NT2/D1 (cell line): Measurements from ENCODE around the gene SIKE1.

Experiments
- DNase-seq: peaks from one replicate; pipeline ENCODE4 v3.0.0-alpha.2; 2011; ENCODE audit warnings: low read depth, low spot score
- H3K27me3 ChIP-seq: 2 replicates; pipeline ENCODE4 v1.6.0; 2011; ENCODE audit warnings: mild to moderate bottlenecking; ENCODE audit not compliant: insufficient read length, insufficient read depth
- H3K36me3 ChIP-seq: 2 replicates; pipeline ENCODE4 v1.6.1; 2011; ENCODE audit warnings: mild to moderate bottlenecking, low read length, mixed read lengths; ENCODE audit not compliant: insufficient read depth, insufficient read length
- H3K4me1 ChIP-seq: 2 replicates; pipeline ENCODE4 v1.5.1; 2011; ENCODE audit not compliant: insufficient read depth, insufficient read length
- H3K4me3 ChIP-seq: 2 replicates; pipeline ENCODE4 v1.5.1; 2011; ENCODE audit warnings: low read depth; ENCODE audit not compliant: insufficient read length
- H3K9ac ChIP-seq: 2 replicates; pipeline ENCODE4 v1.6.0; 2011; ENCODE audit warnings: low read depth; ENCODE audit not compliant: insufficient read length
- H3K9me3 ChIP-seq: 2 replicates; pipeline ENCODE4 v1.5.1; 2011; ENCODE audit warnings: mild to moderate bottlenecking, low read length; ENCODE audit not compliant: insufficient read depth
- SUZ12 ChIP-seq: IDR thresholded peaks from 2 replicates; pipeline ENCODE4 v1.6.1; 2011; ENCODE audit not compliant: insufficient read length, insufficient read depth; ENCODE audit errors: extremely low read depth
- YY1 ChIP-seq: IDR thresholded peaks from 2 replicates; pipeline ENCODE4 v1.6.1; 2011; ENCODE audit not compliant: insufficient read length, insufficient read depth
- ZNF274 ChIP-seq: IDR thresholded peaks from 2 replicates; pipeline ENCODE4 v1.6.1; 2011; ENCODE audit warnings: mild to moderate bottlenecking, low read depth, low read length

Gene SIKE1

DNA sequence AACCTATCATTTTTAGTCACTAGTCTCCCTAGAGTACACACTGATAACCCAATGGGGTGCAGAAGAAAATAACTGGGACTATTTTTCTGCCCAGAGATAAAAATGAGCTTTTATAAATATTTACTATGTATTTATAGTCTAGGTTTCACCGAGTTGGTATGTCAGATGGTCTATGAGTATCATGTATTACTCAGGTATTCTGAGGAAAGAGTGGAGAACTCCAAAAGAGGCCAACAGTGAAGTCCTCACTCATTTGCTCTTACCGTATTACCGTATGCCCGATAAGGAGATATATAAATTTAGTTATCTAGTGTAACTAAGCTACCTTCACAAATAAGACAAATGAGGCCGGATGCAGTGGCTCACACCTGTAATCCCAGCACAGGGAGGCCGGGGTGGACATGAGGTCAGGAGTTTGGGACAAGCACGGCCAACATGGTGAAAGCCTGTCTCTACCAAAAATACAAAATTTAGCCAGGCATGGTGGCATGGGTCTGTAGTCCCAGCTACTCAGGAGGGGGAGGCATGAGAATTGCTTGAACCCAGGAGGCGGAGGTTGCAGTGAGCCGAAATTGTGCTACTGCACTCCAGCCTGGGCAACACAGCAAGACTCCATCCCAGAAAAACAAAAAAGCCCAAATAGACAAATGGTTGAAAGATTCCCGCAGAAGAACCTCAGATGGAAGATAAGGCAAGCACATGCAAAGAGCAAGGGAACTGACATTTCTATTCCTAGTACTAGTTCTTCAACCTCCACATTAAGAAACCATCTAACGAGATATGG lies 38.3 kb downstream of the SIKE1 start:
- no peak for TF ChIP-seq YY1
- no peak for TF ChIP-seq ZNF274
- no peak for TF ChIP-seq SUZ12
- no peak for DNase-seq
- Histone ChIP-seq H3K4me1 (no peaks in the 10 kb centered on the region), H3K9me3 (no peaks in the 10 kb centered on the region), H3K27me3 (no peaks in the 10 kb centered on the region), H3K4me3 (no peak overlapping the region), H3K9ac (no peak overlapping the region), H3K36me3 (peaks cover 94% of the 10 kb centered on the region)

DNA sequence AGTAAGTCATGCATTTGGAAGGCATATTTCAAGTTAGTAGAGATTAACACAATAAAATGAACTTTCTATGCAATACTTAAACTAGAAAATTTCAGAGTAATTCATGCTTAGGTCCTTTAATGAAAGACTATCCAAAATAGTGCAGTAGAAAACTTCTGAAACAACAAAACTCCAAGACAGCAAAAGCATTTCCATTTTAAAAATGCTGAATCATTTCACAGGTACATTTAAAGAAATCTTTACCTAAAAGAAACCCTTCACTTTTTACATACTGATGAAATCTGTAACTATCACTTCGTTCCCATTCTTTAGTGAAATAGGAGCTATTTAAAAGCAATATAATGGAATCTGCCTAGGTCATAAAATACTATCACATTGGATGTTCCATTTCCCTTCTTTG lies 40.2 kb downstream of the SIKE1 start:
- H3K4me1 ChIP-seq = no peaks in the 10 kb centered on the region
- no peaks in the 10 kb centered on the region for H3K27me3 ChIP-seq
- no peak overlapping the region for H3K4me3 ChIP-seq
- no peak overlapping the region for H3K9ac ChIP-seq
- H3K9me3 ChIP-seq = no peaks in the 10 kb centered on the region
- no peak for TF ChIP-seq SUZ12
- no peak for TF ChIP-seq ZNF274
- TF ChIP-seq YY1 = no peak
- DNase-seq = no peak
- H3K36me3 ChIP-seq = peaks cover 95% of the 10 kb centered on the region

DNA sequence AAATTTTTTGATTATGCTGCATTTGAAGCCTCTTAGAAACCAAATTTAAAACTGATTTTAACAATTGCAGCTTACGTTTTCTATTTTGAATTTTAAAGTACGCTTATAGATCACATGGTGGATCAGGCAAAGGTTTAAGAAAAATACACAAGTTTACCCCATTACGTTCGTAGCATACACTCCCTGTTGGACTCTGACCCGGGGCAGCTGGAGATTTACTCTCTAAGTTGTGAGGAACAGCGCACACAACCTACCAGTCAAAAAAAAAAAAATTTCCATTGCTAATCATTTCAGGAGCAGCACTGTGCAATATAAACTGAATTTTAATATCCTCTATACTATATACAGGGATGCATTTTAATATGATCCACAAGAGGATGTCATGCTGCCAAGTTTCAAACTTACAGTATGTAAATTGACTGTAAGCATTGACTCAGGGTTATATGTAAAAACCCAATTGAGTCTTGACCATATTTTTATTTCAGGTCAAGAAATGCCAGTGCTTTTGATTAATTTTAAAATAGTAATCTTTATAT lies 43.1 kb downstream of the SIKE1 start:
- H3K36me3 ChIP-seq = peaks cover 95% of the 10 kb centered on the region
- DNase-seq = no peak

DNA sequence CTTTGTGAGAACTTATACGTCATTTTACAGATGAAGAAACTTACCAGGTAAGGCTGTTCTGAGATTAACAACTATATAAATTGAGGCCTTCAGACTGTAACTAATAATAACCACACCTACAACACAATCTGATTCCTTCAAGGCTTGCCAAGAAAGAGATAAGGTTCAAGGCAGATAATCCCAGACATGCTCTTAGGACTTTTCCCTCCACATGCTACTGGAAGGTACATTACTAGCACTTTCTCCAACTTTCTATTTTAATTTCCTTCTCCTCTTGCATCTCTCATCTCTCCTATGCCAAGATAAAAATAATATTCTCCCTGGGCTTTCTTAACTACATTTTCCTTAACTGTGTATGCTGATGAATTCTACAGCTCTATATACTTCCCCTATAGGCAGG lies 45.0 kb downstream of the SIKE1 start:
- no peak for DNase-seq
- Histone ChIP-seq H3K9me3 (no peaks in the 10 kb centered on the region), H3K27me3 (no peaks in the 10 kb centered on the region), H3K4me3 (no peak overlapping the region), H3K9ac (no peak overlapping the region), H3K4me1 (no peaks in the 10 kb centered on the region), H3K36me3 (peaks cover 95% of the 10 kb centered on the region)
- no peak for TF ChIP-seq SUZ12
- no peak for TF ChIP-seq YY1
- no peak for TF ChIP-seq ZNF274

More for the DNA sequence above, 43.1 kb downstream of the SIKE1 start:
- TF ChIP-seq ZNF274 (no peak), YY1 (no peak), SUZ12 (no peak)
- Histone ChIP-seq H3K9ac (no peak overlapping the region), H3K4me3 (no peak overlapping the region), H3K9me3 (no peaks in the 10 kb centered on the region), H3K27me3 (no peaks in the 10 kb centered on the region), H3K4me1 (no peaks in the 10 kb centered on the region)

DNA sequence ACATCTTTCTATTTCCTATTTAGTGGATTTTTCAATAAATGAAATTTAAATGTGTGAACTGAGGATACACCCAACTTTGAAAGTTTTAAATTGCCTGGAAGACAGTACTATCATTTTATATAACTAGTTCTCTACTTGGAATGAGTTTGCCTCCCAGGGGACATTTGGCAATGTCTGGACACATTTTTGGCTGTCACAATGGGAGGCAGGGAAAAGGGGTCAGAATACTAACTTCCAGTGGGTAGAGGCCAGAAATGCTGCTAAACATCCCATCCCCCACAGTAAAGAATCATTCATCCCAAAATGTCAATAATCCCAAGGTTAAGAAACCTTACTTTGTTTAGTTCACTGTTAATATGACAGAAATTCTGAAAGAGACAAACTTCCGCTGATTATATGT lies 50.7 kb downstream of the SIKE1 start:
- Histone ChIP-seq H3K4me3 (no peak overlapping the region), H3K9me3 (no peaks in the 10 kb centered on the region), H3K27me3 (no peaks in the 10 kb centered on the region), H3K9ac (no peak overlapping the region), H3K36me3 (peaks cover 100% of the 10 kb centered on the region), H3K4me1 (no peaks in the 10 kb centered on the region)
- no peak for DNase-seq
- TF ChIP-seq YY1 (no peak), SUZ12 (no peak)

DNA sequence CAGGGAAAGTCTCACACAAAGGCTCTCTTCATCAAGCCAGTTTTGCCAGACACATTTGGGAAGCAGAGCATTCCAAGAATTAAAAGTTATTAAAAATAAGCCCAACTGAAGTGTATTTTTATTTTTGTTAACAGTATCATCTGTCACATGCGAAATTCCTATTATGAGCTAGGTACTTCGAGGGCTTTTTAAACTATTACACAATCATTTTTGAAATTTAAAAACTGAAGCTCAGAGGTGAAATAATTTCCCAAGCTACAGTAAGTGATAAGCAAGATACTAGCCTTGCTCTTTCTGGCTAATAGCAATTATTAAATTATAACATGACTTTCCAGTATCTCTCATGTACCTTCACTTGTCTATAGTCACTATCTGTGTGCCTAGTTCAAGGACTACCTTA lies 51.9 kb downstream of the SIKE1 start:
- Histone ChIP-seq H3K4me3 (no peak overlapping the region), H3K9me3 (no peaks in the 10 kb centered on the region), H3K4me1 (no peaks in the 10 kb centered on the region), H3K27me3 (no peaks in the 10 kb centered on the region), H3K36me3 (peaks cover 100% of the 10 kb centered on the region), H3K9ac (no peak overlapping the region)
- TF ChIP-seq SUZ12 = no peak
- TF ChIP-seq ZNF274 = no peak
- DNase-seq = no peak

DNA sequence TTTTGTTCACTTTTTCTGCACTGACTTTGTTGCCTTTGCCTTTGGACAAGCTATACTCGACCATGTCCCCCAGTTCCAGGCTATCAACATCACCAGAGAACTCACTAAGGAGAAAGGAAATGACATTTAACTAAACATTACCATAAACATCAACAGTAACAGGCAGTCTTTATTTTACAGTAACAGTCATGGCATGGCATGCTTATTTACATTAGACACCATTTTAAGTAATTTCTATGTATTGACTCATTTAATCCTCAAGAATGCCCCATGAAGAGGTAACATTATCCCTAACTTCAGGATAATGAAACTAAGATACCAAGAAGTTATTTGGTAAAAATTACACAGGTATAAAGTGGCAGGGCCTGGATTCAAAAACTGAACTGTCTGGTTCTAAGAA lies 55.3 kb downstream of the SIKE1 start:
- no peaks in the 10 kb centered on the region for H3K27me3 ChIP-seq
- no peaks in the 10 kb centered on the region for H3K4me1 ChIP-seq
- DNase-seq = no peak
- no peak overlapping the region for H3K9ac ChIP-seq
- no peaks in the 10 kb centered on the region for H3K9me3 ChIP-seq
- peaks cover 100% of the 10 kb centered on the region for H3K36me3 ChIP-seq
- no peak overlapping the region for H3K4me3 ChIP-seq
- no peak for TF ChIP-seq ZNF274
